NCI-H2107 (cell line): Measurements from ENCODE around the gene EME1.

Source experiments
- DNase-seq: peaks from one replicate; lab custom pipeline; 2025; lab: John Stamatoyannopoulos, UW

The EME1 gene

DNA sequence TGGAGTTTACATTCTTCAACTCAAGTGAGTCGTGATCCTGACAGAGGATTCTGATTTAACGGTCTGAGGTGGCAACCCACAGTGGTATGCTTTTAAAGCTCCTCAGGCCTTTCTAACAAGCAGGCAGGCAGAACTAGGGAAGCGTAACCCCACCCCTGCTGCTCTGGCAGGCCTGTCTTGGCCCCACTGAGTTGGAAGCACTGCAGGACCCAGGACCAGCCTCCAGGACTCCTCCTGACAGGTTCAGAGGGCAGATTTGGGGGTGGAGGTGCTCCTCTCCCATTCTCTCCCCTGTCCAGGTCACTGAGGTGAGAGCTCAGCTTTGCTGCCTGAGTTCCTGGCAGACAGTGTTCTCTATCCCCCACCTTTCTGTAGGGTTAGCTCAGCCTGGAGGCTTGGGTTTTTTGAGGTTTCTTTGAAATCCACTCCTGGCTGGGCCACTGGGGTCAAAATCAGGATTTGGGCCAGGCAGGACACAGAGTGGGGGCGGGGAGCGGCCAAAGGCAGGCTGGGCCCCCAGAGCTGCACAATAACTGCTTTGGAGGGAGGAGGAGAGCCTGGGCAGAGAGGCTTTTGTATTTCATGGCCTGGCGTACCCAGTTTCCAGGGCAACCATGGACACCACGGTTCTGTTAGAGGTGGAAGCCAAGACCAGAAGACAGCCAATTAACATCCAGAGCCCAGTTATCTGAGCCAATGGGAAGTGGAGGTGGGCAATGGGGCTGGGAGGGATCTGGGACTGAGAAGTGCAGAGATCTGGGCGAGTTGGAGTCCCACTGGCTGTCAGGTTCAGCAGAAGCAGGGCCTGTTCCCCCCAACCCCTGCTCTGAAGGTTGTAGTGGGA, 9.6 kb upstream of the EME1 start:
- DNase-seq, result no peak

DNA sequence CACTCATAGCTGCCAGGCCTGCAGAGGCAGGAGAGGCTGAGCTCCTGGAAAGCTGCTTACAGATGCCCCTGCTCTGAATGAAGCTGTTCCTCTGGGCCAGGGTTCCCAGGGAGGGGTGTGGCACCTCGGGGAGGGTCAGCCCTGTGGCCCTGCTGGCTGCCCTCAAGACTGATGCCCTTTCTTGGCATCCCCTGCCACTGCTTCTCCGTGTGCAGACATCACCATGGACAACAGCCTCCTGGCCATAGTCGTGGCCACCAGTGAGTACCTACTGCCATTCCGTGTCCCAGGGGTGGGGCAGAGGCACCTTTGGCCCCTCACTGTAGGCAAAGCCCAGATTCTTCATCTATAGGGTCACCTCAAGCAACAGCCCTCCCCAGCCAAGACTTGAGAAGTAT, 9.0 kb upstream of the EME1 start:
- no peak for DNase-seq

DNA sequence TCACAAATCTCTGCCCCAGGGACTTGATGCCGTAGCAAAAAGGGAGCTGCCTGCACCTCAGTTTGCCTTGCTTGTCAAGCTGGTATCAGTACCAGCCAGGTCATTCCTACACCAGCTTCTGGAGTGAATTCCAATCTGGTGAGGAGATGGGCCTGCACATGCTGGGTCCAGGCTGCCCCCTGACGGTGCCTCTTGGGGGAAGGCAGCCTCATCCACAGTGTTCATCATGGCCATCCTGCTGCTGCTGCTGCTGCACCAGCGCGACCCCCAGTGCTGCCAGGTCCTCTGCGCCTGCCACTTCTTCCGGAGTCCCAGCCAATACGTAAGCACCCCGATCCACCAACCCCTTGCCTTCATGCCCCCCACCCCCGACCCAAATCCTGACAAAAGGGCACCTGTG, 8.3 kb upstream of the EME1 start:
- DNase-seq, result no peak

DNA sequence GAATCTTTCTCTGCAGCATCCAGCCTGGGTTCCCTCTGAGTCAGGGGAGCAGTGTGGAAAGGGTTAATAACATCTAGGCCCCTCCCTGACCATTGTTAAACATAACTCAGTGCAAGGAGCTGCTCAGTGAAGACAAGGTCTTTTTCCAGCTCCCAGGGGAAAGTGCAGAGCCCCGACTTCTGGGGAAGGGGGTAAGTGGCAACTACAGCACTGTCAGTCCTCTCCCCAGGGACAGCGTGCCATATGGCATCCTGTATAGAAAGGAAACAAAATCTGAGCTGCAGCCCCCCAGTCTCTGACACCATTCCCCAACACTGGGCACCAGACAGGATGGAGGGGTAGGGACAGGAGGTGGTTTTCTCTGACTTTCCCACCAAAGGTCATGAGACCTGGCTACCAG, 7.9 kb upstream of the EME1 start:
- DNase-seq, result no peak

DNA sequence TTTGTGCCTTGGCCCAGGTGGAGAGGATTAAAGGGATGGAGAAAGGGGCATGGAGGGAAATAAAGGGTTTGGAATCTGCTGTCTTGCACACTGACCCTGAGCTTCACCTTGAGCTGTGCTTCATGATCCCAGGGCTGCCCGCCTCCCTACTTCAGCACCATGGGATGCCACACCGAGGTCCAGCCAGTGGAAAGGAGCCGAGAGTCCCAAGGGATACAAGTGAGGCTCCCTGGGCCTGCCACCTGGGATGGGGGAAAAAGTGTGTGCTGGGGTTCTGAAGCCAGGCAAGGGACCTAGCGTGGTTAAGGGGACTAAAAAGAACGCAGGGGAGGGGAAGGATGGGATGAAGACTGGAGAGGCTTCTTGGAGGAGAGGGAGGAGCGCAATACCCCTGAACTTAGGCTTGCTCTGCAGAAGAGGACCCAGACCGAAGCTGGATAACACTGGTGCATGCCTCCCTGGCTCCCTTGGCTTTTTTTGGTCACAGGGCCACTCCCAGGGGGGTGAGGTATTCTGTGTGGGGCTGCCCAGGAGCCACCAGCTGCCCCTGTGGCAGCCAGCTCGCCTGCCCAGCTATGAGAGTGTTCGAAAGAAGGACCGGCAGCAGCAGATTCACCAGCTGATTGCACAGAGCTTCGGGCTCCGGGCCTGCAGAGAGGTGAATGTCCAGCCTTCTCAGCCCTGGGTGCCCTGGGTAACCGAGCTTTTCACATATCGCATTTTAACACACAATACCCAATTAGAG, 7.2 kb upstream of the EME1 start:
- no peak for DNase-seq

DNA sequence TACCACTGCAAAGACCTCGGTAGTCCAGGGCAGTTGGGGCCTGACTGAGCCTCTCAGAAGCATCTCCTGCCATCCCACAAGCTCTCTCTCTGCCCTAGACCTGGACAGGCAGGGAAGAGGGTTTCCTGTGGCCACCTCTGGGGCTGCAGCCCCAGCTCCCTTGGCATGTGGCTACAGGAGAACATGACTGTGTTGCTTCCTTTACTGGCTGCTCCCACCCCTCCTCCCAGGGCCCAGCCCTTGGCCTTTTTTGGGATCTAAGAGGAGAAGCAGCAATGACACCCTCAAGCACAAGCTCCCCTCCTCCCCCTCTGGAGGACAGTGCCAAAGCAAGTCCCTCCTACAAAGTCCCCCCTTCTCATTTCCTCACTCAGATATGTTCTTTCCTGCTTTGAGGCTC, 5.6 kb upstream of the EME1 start:
- no peak for DNase-seq

DNA sequence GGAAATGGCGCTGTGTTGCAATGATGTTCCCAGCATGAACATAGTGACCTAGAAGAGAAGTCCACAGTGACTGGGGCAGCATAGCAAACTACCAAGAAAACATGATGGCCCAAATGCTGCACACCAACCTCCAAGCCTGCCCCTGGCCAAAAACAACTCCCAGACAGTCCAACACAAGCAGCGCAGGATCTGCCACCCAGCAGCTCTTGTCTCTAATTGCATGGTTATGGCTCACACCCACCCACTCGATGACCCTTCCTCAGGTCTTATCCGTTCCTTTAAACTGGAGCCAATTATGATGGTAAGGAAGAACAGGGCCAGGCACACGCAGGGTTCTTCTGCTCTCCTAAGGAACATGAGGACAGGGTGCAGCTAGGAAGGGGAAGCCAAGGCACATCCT, 3.0 kb upstream of the EME1 start:
- no peak for DNase-seq

DNA sequence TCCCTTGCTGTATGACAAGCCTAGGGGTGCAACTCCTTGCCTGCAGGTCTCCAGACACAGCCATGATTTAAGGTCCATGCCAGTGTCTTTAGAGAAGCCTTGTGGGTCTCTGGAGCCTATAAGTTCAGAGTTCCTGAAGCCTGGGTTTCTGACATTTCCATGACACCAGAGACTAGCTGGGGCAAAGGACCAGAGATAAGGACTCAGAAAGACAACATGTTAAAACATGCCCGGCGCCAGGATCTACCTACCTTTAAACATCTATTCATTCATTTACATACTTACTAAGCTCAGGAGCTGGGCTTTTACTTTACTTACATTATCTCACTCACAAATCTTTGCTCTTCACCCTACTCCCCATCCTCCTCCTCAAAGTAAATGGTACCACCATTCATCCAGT, 1.5 kb upstream of the EME1 start:
- DNase-seq, result no peak

DNA sequence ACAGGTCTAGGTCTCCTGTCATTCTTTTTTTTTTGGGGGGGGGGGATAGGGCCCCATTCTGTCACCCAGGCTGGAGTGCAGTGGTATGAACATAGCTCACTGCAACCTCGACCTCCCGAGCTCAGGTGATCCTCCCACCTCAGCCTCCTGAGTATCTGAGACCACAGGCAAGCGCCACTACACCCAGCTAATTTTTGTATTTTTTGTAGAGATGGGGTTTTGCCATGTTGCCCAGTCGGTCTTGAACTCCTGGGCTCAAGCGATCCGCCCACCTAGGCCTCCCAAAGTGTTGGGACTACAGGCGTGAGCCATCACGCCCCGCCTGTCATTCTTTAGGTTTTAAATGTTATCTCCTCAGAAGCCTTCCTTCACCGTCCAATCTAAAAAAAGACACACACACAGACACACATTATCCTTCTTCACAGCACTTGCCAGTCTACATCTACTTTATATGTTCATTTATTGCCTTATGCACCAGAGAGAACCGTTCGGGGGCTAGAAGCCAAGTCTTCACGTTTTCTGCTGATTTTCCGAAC, 739 bp upstream of the EME1 start:
- no peak for DNase-seq

DNA sequence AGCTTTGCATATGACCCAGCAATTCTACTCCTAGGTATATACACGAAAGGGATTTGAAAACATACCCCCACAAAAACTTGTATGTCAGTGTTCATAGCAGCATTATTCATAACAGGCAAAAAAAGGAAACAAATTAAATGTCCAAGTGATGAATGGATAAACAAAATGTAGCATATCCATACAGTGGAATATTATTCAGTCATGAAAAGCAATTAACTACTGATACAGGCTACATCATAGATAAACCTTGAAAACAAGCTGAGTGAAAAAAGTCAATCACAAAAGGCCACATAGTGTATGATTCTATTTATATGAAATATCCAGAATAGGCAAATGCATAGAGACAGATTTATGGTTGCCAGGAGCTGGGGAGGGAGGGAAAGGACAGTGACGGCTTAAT, 676 bp downstream of the EME1 start:
- DNase-seq, result no peak

DNA sequence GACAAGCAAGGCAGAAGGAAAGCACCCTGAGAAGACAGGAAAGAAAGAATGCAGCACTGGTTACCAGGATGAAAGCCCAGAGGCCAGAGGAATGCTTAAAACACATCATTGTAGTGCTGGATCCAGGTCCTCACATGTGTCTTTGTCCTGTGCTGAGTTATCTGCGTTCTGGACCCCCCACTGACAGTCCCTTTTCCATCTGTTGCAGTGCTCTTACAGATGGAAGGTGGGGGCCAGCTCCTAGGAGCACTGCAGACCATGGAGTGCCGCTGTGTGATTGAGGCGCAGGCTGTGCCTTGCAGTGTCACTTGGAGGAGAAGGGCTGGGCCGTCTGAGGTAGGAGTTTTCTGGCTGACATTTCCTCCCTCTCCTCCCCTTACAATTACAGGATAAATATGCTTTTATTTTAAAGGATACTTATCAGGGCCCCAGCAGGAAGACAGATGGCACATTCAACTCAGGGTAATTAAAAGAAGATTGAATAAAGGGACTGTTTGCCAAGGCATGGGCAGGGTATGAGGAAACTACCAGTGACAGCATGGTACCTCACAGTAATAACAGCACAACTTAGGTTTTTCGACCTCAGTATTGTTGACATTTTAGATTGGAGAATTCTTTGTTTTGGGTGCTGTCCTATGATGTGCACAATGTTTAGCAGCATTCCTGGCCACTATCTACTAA, 3.0 kb downstream of the EME1 start:
- DNase-seq, result no peak

DNA sequence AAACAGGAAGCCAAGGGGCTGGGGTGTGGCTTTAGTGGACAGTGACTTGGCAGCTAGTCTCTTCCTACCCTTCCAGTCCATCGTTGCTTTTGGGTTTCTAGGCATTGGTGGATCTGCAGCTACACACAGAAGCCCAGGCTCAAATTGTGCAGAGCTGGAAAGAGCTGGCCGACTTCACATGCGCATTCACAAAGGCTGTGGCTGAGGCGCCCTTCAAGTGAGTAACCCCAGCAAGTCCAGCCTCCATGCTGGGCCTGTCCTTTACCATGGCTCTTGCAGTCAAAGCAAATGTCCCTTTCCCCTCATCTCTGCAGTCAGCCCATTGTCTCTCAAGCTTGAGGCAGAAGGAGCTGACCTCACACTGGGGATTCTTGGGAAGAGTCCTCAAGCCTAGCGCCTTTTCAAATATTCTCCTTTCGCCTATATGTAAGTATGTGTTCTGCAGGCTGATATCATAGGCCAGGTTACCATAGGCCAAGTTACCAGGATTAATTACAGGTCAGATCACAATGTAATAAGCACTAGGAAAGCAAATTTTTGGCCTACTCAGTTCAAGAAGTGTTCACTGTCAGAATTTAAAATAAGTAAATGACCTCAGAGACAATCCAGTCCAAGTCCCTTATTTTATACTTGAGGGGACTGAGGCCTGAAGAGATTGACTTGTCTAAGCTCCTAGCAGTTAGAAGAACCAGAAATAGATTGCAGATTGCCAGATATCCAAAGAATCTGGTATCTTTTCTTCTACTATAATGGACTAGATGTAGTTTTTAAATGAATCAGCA, 6.5 kb downstream of the EME1 start:
- no peak for DNase-seq

DNA sequence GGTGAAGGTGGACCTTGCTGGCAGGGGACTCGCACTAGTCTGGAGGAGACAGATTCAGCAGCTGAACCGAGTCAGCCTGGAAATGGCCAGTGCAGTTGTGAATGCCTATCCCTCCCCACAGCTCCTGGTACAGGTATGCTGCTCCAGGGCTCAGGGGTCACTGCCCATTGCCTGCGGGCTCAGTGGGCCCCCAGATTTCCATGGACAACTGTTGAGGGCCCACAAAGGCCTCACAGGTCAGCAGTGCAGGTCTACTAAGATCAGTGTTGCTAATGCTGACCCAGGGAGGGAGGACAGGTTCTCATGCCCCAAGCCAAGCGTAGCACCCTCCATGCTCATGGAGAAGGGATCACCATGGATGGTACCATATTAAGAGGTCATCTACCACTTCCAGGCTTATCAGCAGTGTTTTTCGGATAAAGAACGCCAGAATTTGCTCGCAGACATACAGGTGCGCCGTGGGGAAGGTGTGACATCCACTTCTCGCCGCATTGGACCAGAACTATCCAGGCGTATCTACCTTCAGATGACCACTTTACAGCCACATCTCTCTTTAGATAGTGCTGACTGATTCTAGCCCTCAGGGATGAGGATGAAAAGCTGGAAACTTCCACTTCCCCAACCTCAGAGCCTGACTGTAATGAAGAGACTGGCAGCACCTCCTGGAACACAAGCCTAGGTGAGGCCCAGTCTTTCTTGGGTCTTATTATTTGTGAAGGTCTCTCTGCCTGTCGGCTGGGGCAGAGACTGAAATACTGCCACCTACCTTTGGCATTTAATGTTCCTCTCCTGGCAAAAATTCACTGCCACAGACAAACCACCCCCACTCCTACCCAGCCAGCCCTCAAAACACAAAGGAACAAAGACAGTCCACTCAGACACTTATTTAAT, 7.6 kb downstream of the EME1 start:
- DNase-seq, result no peak

DNA sequence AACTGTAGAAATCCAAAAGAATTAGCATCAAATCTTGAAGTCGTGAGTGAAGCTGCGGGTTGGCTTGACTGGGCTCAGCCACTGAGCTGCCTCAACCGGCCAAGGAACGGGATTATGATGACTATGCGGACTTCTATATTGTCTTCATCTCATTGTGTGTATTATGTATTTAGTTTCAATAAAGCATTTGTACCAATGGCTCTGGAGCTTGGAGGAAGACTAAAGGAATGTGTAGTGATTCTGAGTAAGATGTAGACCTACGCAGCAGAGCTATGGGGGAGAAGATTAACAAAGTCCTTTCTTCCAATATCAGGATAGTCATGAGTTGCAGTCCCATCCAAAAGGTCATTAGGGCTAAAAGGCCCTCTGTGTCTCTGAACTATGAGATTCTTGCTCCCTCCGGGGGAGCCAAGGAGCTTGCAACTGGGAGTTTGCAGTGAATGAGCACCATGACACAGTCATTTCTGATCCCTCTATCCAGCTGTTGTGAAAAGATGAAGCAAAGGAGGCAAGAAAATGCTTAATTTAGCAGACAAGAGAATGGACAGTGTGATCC, 8.3 kb downstream of the EME1 start:
- DNase-seq, result no peak

DNA sequence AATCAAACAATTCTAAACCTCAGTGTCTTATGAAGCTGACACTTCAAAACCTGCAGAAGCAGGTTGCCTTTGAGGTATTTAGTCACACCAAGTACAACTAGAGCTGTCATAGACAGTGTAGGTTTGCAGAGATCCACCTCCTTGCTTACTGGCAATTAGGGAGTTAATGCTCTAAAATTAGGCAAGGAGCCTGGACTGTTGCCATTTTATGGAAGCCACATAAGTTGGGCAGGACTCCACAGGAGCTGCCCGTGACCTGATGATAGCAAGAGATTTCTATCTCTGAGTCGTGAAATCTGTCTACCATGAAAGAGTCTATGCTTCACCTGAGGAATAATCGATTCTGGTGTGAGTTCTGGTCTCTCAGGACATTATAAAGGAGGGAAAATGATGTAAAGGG, 8.9 kb downstream of the EME1 start:
- no peak for DNase-seq

DNA sequence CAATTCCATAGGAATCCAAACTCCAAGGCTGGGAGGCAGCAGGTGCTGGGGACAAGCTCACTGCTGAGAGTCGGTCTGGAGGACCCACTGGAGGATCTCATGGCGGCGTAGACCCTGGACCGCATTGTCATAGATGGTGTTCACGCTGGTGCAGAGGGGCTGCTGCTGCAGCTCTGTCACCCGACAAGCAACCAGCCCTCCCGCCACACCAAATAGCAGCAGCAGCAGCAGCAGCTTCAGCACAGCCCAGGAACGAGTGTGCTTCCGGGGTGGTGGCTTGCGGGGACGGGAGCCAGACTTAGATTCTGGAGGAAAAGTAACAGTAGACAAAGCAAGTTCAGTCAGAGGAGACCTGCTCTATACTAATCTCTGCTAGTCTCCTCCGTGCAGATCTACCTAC, 9.9 kb downstream of the EME1 start:
- DNase-seq, result no peak

DNA sequence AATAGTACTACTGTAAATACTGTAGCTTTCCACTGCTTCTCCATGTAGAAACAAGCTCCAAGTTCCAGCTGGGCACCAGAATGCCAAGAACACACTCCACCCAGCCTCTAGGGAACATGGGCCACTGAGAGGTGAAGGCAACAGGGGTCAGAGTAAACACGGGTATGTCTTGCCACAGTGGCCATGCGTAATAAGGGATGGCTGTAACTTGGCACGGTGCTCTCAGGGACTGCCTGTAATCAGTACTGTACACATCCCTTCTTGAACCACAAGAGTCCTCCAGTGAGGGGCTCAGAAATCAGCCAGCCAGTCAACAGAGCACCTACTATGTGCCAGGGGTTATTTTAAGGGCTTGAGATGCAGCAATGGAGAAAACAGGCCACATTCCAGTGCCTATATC, 13.5 kb downstream of the EME1 start:
- no peak for DNase-seq

DNA sequence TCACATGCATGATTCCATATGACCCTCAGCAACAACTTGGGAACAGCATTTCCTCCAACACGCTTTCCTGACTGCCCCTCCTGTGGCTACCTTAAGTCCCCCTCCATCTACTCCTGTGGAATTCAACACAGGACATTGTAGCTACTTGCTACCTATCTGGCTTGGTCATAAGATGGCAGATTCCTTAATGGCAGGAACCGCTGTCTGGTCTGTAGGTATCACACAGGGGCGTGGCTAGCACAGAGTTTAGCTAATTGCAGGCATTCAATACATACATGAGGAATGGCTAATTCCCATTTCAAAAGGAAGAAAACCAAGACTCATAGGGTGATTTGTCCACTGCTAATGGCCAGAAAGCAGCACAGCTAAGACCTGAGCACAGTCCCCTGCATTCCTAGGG, 15.7 kb downstream of the EME1 start:
- DNase-seq, result no peak

DNA sequence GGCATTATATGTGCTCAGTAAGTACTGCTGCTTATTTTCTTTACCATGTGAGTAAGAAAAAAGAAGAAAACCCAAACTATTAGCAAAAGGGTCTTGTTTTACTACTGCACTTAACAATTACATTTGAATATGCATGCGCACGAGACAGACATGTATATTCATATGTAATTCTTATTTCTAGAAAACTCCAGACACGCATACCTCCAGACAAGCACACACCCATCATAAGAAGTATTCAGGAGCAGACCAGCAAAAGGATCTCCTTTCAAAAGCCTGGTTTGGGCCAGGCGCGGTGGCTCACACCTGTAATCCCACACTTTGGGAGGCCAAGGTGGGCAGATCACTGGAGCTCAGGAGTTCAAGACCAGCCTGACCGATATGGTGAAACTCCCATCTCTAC, 16.5 kb downstream of the EME1 start:
- DNase-seq, result no peak

DNA sequence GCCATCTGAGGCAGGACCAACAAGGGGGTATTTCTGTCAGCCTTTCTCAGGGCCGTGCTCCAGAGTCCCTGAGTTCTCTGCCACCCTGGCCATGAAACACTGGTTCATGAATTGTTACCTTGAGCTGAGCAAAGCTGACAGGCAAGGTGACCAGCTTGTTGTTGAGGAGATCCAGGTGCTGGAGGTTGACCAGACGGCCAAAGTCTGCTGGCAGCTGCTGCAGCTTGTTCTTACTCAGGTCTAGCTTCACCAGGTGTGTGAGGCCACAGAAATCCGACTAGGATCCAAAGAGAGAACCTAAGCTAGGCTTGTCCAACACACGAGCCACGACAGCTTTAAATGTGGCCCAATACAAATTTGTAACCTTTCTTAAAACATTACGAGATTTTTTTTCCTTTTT, 19.6 kb downstream of the EME1 start:
- no peak for DNase-seq

DNA sequence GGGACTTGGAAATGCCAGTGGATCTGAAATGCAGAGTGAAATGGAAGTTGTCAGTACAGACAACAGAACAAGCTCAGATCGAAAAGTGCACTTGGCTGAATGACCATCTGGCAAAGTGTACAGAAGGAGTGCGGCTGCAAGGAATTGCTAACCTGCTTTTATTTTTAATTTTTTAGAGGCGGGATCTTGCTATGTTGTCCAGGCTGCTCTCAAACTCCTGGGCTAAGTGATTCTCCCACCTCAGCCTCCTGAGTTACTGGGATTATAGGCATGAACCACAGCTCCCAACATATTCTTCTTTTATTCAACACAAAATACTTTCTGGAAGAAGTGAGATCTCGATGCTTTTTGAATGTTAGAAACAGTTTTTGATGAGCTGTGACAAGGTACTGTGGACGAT, 20.7 kb downstream of the EME1 start:
- DNase-seq, result no peak
